GM12878 (cell line): Measurements from ENCODE around the gene CHRM2. TPM values are rescaled to one million over a fixed set of nuclear protein-coding genes. Genes with fewer than 3 reads are reported as not detected.

Experiments
- ATAC-seq: fragments of 200-7000 bp; cut with Tn5 transposase; 3 replicates; pipeline ENCODE4 v1.9.1; 2020; ENCODE audit warnings: mild to moderate bottlenecking, moderate library complexity
- BruUV-seq: library from RNA; stranded (reverse); fragments of 400-500 nt; replicated peaks from 2 replicates; lab custom pipeline; 2021; lab: Mats Ljungman, UMichigan
- CTCF ChIA-PET: fragments of 300-600 bp; sonication (Branson Sonifier 250); formaldehyde crosslinking; extraction: SDS; loops from one replicate; lab custom pipeline; 2021; ENCODE audit warnings: inconsistent platforms; lab: Yijun Ruan, JAX
- POLR2A ChIA-PET: fragments of 350-600 bp; formaldehyde crosslinking; extraction: SDS; loops from one replicate; lab custom pipeline; 2021; ENCODE audit warnings: inconsistent platforms; lab: Charles Lee
- RAD21 ChIA-PET: fragments of 300-600 bp; sonication (Branson Sonifier 250); formaldehyde crosslinking; loops from one replicate; lab custom pipeline; 2023; ENCODE audit warnings: antibody characterized with exemption; ENCODE audit not compliant: unreplicated experiment; lab: Charles Lee
- SMC1A ChIA-PET: fragments of 300-600 bp; sonication (Branson Sonifier 250); formaldehyde crosslinking; loops from one replicate; lab custom pipeline; 2023; ENCODE audit not compliant: unreplicated experiment, uncharacterized antibody; lab: Charles Lee
- DNase-seq: peaks from one replicate; pipeline ENCODE4 v3.0.0-alpha.2; 2011; ENCODE audit warnings: low read depth, low spot score
- FAIRE-seq: peaks from 3 replicates; lab custom pipeline; 2011; peaks lifted over from hg19 to GRCh38; lab: Jason Lieb, UNC
- H2AFZ ChIP-seq: 2 replicates; pipeline ENCODE4 v1.6.0; 2011; ENCODE audit warnings: low read depth, low read length, control low read depth; ENCODE audit not compliant: control insufficient read depth
- H3K27ac ChIP-seq: 2 replicates; pipeline ENCODE4 v1.5.1; 2011; ENCODE audit warnings: control low read depth; ENCODE audit not compliant: control insufficient read depth, insufficient read depth
- H3K27me3 ChIP-seq, 2 experiments: replicated peaks in 1 of 2; 2 replicates each; pipeline versions ENCODE4 v1.6.0 to v1.6.1; 2011; ENCODE audit warnings: low read length in 1 of 2; ENCODE audit not compliant: control insufficient read depth in 2 of 2, insufficient read depth in 2 of 2
- H3K36me3 ChIP-seq, 2 experiments: 2 replicates each; pipeline ENCODE4 v1.5.1; 2011; ENCODE audit warnings: low read length in 1 of 2; ENCODE audit not compliant: control insufficient read depth in 2 of 2, insufficient read depth in 2 of 2
- H3K4me1 ChIP-seq: 2 replicates; pipeline ENCODE4 v1.6.1; 2011; ENCODE audit warnings: mild to moderate bottlenecking, low read length, moderate library complexity, mixed read lengths; ENCODE audit not compliant: control insufficient read depth, insufficient read depth
- H3K4me2 ChIP-seq: 2 replicates; pipeline ENCODE4 v1.6.0; 2011; ENCODE audit warnings: control low read depth; ENCODE audit not compliant: control insufficient read depth, insufficient read depth
- H3K4me3 ChIP-seq: fragments of 200-600 bp; sonication (generic); 2 replicates; pipeline ENCODE4 v1.5.1; 2016
- H3K79me2 ChIP-seq: 2 replicates; pipeline ENCODE4 v1.6.0; 2011; ENCODE audit warnings: low read length; ENCODE audit not compliant: control insufficient read depth, insufficient read depth
- H3K9ac ChIP-seq: 2 replicates; pipeline ENCODE4 v1.8.0; 2011; ENCODE audit warnings: low read length, control low read depth, mixed read lengths; ENCODE audit not compliant: control insufficient read depth, insufficient read depth
- H3K9me3 ChIP-seq: replicated peaks from 3 replicates; pipeline ENCODE4 v1.5.1; 2011; ENCODE audit warnings: mild to moderate bottlenecking, low read length; ENCODE audit not compliant: control insufficient read depth, insufficient read depth
- H4K20me1 ChIP-seq: 2 replicates; pipeline ENCODE4 v1.6.0; 2011; ENCODE audit not compliant: control insufficient read depth, insufficient read depth
- CHD4 ChIP-seq: fragments of 200-600 bp; sonication (generic); IDR thresholded peaks from 2 replicates; pipeline ENCODE4 v1.6.1; 2016; ENCODE audit warnings: mild to moderate bottlenecking
- HDGF ChIP-seq: fragments of 450-650 bp; IDR thresholded peaks from 2 replicates; pipeline ENCODE4 v1.6.1; 2016; ENCODE audit warnings: antibody characterized with exemption
- MXI1 ChIP-seq: fragments of 150-350 bp; IDR thresholded peaks from 2 replicates; pipeline ENCODE4 v1.6.1; 2011; ENCODE audit warnings: low read depth, mild to moderate bottlenecking, inconsistent platforms, low read length, improper control_type of control experiment
- NFYA ChIP-seq: IDR thresholded peaks from 2 replicates; pipeline ENCODE4 v1.6.1; 2011; ENCODE audit warnings: low read depth, mild to moderate bottlenecking, low read length, improper control_type of control experiment, borderline replicate concordance
- WGBS: methylation state at CpG from one replicate; pipeline ENCODE4 v1.1.6; 2016; ENCODE audit warnings: low lambda C conversion rate; ENCODE audit not compliant: insufficient replicate concordance, insufficient coverage; ENCODE audit errors: missing lambda C conversion rate; 5-methylcytosine and 5-hydroxymethylcytosine counted together
- in situ Hi-C: fragments of 300-500 bp; cut with MboI; formaldehyde crosslinking; loops from 9 replicates; pipeline ENCODE4 v1.14.3; 2018; ENCODE audit warnings: mixed read lengths
- intact Hi-C: fragments of 100-400 bp; cut with micrococcal nuclease; formaldehyde crosslinking; loops from one replicate; pipeline ENCODE4 v1.14.2; 2022; ENCODE audit not compliant: unreplicated experiment
- polyA plus RNA-seq, 11 experiments: library from polyadenylated mRNA; depleted of rRNA in 4 of 11; unstranded in 6 of 11; stranded (reverse) in 5 of 11; fragments of >200 nt; fragmentation: Nextera tagmentation in 4 of 11; fragmentation: Illumina TruSeq in 1 of 11; extraction: Ambion mirVana in 4 of 11; extraction: Trizol in 1 of 11; gene quantifications; 1 replicate in 1 of 11; 2 replicates in 10 of 11; pipeline versions ENCODE4 v1.2.1 to v1.2.3, GENCODE V29; 2011 to 2016; ENCODE audit warnings: inconsistent platforms in 2 of 11, missing spikeins in 2 of 11, low read depth in 1 of 11
- total RNA-seq, 4 experiments: library from RNA; depleted of rRNA in 3 of 4; stranded (reverse); fragments of >200 nt in 3 of 4; fragmentation: Illumina TruSeq in 1 of 4; extraction: Trizol in 1 of 4; gene quantifications; 2 replicates each; pipeline versions ENCODE4 v1.2.1 to v1.2.3, GENCODE V29; 2013 to 2021
- TF ChIP-seq, protein P1 (sequence below): fragments of 450-650 bp; IDR thresholded peaks from 2 replicates; pipeline ENCODE4 v1.6.1; 2014; ENCODE audit warnings: mild to moderate bottlenecking
- TF ChIP-seq, protein P2 (sequence below): fragments of 450-650 bp; formaldehyde crosslinking; IDR thresholded peaks from 2 replicates; pipeline ENCODE4 v1.5.0; 2022; ENCODE audit warnings: mild to moderate bottlenecking, missing genetic modification characterization

Gene CHRM2
- total and polyA plus RNA-seq, 10 of the 15 experiments (the other 5 are each of a cell fraction or from before 2014, with no cell fraction given), result 0.05 TPM; not detected in 9

GRCh38 chr7:137040745-137041144 lies 172.3 kb downstream of the CHRM2 start:
- FAIRE-seq, result no peak
- H3K4me2 ChIP-seq, result no peak overlapping the region
- RAD21 ChIA-PET, result no interaction called here
- no TSS peak for BruUV-seq
- H3K4me3 ChIP-seq, result no peak overlapping the region
- no peaks in the 10 kb centered on the region for H3K4me1 ChIP-seq
- CTCF ChIA-PET, result no interaction called here
- WGBS, result 46% methylated on average over 7 of the region's 7 CpGs
- H2AFZ ChIP-seq, result no peak overlapping the region
- H3K9ac ChIP-seq, result no peak overlapping the region
- POLR2A ChIA-PET, result no interaction called here
- SMC1A ChIA-PET, result no interaction called here
- no peak for TF ChIP-seq HDGF
- no peak for TF ChIP-seq CHD4
- no peak for TF ChIP-seq NFYA
- TF ChIP-seq, protein P1, sequence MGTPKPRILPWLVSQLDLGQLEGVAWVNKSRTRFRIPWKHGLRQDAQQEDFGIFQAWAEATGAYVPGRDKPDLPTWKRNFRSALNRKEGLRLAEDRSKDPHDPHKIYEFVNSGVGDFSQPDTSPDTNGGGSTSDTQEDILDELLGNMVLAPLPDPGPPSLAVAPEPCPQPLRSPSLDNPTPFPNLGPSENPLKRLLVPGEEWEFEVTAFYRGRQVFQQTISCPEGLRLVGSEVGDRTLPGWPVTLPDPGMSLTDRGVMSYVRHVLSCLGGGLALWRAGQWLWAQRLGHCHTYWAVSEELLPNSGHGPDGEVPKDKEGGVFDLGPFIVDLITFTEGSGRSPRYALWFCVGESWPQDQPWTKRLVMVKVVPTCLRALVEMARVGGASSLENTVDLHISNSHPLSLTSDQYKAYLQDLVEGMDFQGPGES, result no peak
- TF ChIP-seq, protein P2, sequence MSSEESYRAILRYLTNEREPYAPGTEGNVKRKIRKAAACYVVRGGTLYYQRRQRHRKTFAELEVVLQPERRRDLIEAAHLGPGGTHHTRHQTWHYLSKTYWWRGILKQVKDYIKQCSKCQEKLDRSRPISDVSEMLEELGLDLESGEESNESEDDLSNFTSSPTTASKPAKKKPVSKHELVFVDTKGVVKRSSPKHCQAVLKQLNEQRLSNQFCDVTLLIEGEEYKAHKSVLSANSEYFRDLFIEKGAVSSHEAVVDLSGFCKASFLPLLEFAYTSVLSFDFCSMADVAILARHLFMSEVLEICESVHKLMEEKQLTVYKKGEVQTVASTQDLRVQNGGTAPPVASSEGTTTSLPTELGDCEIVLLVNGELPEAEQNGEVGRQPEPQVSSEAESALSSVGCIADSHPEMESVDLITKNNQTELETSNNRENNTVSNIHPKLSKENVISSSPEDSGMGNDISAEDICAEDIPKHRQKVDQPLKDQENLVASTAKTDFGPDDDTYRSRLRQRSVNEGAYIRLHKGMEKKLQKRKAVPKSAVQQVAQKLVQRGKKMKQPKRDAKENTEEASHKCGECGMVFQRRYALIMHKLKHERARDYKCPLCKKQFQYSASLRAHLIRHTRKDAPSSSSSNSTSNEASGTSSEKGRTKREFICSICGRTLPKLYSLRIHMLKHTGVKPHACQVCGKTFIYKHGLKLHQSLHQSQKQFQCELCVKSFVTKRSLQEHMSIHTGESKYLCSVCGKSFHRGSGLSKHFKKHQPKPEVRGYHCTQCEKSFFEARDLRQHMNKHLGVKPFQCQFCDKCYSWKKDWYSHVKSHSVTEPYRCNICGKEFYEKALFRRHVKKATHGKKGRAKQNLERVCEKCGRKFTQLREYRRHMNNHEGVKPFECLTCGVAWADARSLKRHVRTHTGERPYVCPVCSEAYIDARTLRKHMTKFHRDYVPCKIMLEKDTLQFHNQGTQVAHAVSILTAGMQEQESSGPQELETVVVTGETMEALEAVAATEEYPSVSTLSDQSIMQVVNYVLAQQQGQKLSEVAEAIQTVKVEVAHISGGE, result no peak
- no peak for TF ChIP-seq MXI1
- DNase-seq, result no peak
- no peak for ATAC-seq
- H4K20me1 ChIP-seq, result no peaks in the 10 kb centered on the region
- H3K79me2 ChIP-seq, result no peaks in the 10 kb centered on the region
- H3K27ac ChIP-seq, result no peak overlapping the region
- H3K9me3 ChIP-seq, result no peaks in the 10 kb centered on the region
- in situ Hi-C loops, result no loop called here
- intact Hi-C loops, result no loop called here
- H3K27me3 ChIP-seq, result no peaks in the 10 kb centered on the region
- no peaks in the 10 kb centered on the region for H3K36me3 ChIP-seq
